HEK293 (cell line): ENCODE data around the gene LPCAT2.

Experiments
- CTCF ChIA-PET: fragments of 350-600 bp; formaldehyde crosslinking; extraction: SDS; loops from one replicate; lab custom pipeline; 2021; ENCODE audit warnings: antibody characterized with exemption; lab: Yijun Ruan, JAX
- POLR2A ChIA-PET: fragments of 300-600 bp; formaldehyde crosslinking; extraction: SDS; loops from one replicate; lab custom pipeline; 2020; ENCODE audit warnings: antibody characterized with exemption, inconsistent platforms; lab: Yijun Ruan, JAX
- H3K27ac ChIP-seq: fragments of 200-500 bp; sonication (Bioruptor generic); 2 replicates; pipeline ENCODE4 v1.5.1; 2014; ENCODE audit warnings: low read depth, low read length, control low read depth, inconsistent platforms; ENCODE audit errors: extremely low read depth
- H3K36me3 ChIP-seq, 2 experiments: fragments of 200-500 bp in 1 of 2; sonication (Bioruptor generic) in 1 of 2; 1 replicate in 1 of 2; 2 replicates in 1 of 2; pipeline ENCODE4 v1.5.1; 2014 to 2017; ENCODE audit warnings: inconsistent platforms in 2 of 2, low read length in 2 of 2; ENCODE audit not compliant: control insufficient read depth in 2 of 2, insufficient read depth in 1 of 2
- H3K4me1 ChIP-seq: fragments of 200-500 bp; sonication (Bioruptor generic); 2 replicates; pipeline ENCODE4 v1.5.1; 2014; ENCODE audit warnings: mild to moderate bottlenecking, low read length, inconsistent platforms; ENCODE audit not compliant: control insufficient read depth, insufficient read depth
- H3K4me3 ChIP-seq: 2 replicates; pipeline ENCODE4 v1.5.1; 2011; ENCODE audit warnings: low read depth, mild to moderate bottlenecking, control low read depth, low read length, moderate library complexity
- H3K9me3 ChIP-seq: fragments of 200-500 bp; sonication (Bioruptor generic); 2 replicates; pipeline ENCODE4 v1.5.1; 2014; ENCODE audit warnings: low read depth, low read length, inconsistent platforms; ENCODE audit not compliant: control insufficient read depth, insufficient read depth
- BCL11A ChIP-seq: fragments of 450-650 bp; formaldehyde crosslinking; IDR thresholded peaks from 2 replicates; pipeline ENCODE4 v1.5.1; 2016; ENCODE audit warnings: low read depth, missing biosample characterization, missing genetic modification characterization
- GLI2 ChIP-seq: fragments of 450-650 bp; formaldehyde crosslinking; IDR thresholded peaks from 2 replicates; pipeline ENCODE4; 2017; ENCODE audit warnings: missing biosample characterization, missing genetic modification characterization, low read depth, borderline replicate concordance
- REPIN1 ChIP-seq: fragments of 450-650 bp; formaldehyde crosslinking; IDR thresholded peaks from 2 replicates; pipeline ENCODE4 v1.5.1; 2017; ENCODE audit warnings: missing biosample characterization, missing genetic modification characterization, low read depth
- ZFP69B ChIP-seq: fragments of 450-650 bp; formaldehyde crosslinking; IDR thresholded peaks from 2 replicates; pipeline ENCODE4 v1.5.1; 2016; ENCODE audit warnings: missing biosample characterization, missing genetic modification characterization
- ZNF16 ChIP-seq: fragments of 450-650 bp; formaldehyde crosslinking; IDR thresholded peaks from 2 replicates; pipeline ENCODE4 v1.5.1; 2016; ENCODE audit warnings: low read depth, missing biosample characterization, missing genetic modification characterization
- ZNF239 ChIP-seq: fragments of 450-650 bp; formaldehyde crosslinking; IDR thresholded peaks from 2 replicates; pipeline ENCODE4 v1.5.1; 2016; ENCODE audit warnings: missing biosample characterization, missing genetic modification characterization
- ZNF24 ChIP-seq: fragments of 450-650 bp; formaldehyde crosslinking; IDR thresholded peaks from 2 replicates; pipeline ENCODE4 v1.5.1; 2016; ENCODE audit warnings: missing biosample characterization, missing genetic modification characterization
- ZNF311 ChIP-seq: fragments of 450-650 bp; formaldehyde crosslinking; IDR thresholded peaks from 2 replicates; pipeline ENCODE4 v1.5.1; 2017; ENCODE audit warnings: missing biosample characterization, missing genetic modification characterization, borderline replicate concordance
- ZNF335 ChIP-seq: fragments of 450-650 bp; formaldehyde crosslinking; conservative IDR thresholded peaks from 2 replicates; pipeline ENCODE4 v1.5.1; 2016; ENCODE audit warnings: missing biosample characterization, missing genetic modification characterization
- ZNF341 ChIP-seq: fragments of 450-650 bp; formaldehyde crosslinking; IDR thresholded peaks from 2 replicates; pipeline ENCODE4; 2016; ENCODE audit warnings: low read depth, missing biosample characterization, missing genetic modification characterization
- ZNF37A ChIP-seq: fragments of 450-650 bp; IDR thresholded peaks from 2 replicates; pipeline ENCODE4 v1.5.1; 2018; ENCODE audit warnings: missing biosample characterization, missing genetic modification characterization
- ZNF391 ChIP-seq: fragments of 450-650 bp; formaldehyde crosslinking; IDR thresholded peaks from 2 replicates; pipeline ENCODE4 v1.5.1; 2016; ENCODE audit warnings: low read depth, missing biosample characterization, missing genetic modification characterization, borderline replicate concordance
- ZNF701 ChIP-seq: fragments of 450-650 bp; formaldehyde crosslinking; IDR thresholded peaks from 2 replicates; pipeline ENCODE4 v1.5.1; 2016; ENCODE audit warnings: missing biosample characterization, missing genetic modification characterization
- ZNF785 ChIP-seq: fragments of 450-650 bp; formaldehyde crosslinking; IDR thresholded peaks from 2 replicates; pipeline ENCODE4 v1.5.1; 2016; ENCODE audit warnings: missing biosample characterization, missing genetic modification characterization
- ZNF837 ChIP-seq: fragments of 450-650 bp; formaldehyde crosslinking; IDR thresholded peaks from 2 replicates; pipeline ENCODE4 v1.5.1; 2016; ENCODE audit warnings: missing biosample characterization, missing genetic modification characterization
- TF ChIP-seq, protein P1 (sequence below): fragments of 450-650 bp; formaldehyde crosslinking; IDR thresholded peaks from 2 replicates; pipeline ENCODE4 v1.5.1; 2016; ENCODE audit warnings: missing biosample characterization, missing genetic modification characterization
- TF ChIP-seq, protein P2 (sequence below): sonication (generic); formaldehyde crosslinking; IDR thresholded peaks from 2 replicates; pipeline ENCODE4 v1.8.1; 2022; ENCODE audit warnings: mild to moderate bottlenecking, moderate library complexity, missing genetic modification reagents
- TF ChIP-seq, protein P3 (sequence below): fragments of 450-650 bp; formaldehyde crosslinking; IDR thresholded peaks from 2 replicates; pipeline ENCODE4 v1.5.1; 2016; ENCODE audit warnings: missing biosample characterization, missing genetic modification characterization
- TF ChIP-seq, protein P4 (sequence below): fragments of 450-650 bp; formaldehyde crosslinking; IDR thresholded peaks from 2 replicates; pipeline ENCODE4 v1.5.1; 2017; ENCODE audit warnings: missing biosample characterization, missing genetic modification characterization

Gene LPCAT2

DNA sequence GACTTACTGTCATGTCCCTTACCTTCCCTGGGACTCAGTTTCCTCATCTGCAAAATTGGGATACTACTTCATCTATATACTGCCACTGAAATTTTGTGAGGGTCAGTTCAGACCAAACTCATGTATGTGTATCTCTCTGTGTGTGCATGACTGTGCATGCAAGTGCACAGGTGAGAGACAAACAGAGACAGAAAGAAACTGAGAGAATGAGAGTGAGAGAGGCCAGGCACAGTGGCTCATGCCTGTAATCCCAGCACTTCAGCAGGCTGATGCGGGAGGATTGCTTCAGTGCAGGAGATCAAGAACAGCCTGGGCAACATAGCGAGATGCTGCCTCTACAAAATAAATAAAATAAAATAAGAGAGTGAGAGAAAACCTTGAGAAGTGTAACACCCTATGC, 114.8 kb downstream of the LPCAT2 start:
- H3K4me3 ChIP-seq, result no peak overlapping the region
- no peaks in the 10 kb centered on the region for H3K9me3 ChIP-seq
- CTCF ChIA-PET, result interaction anchor here (0.8 kb wide), 1 partner anchor 18 kb away, joined by 4 read pairs; no protein-coding TSS in a partner anchor
- TF ChIP-seq ZNF37A (no peak), BCL11A (tag by site-specific recombination) (no peak), ZNF335 (tag by site-specific recombination) (no peak), GLI2 (tag by site-specific recombination) (no peak), ZNF16 (tag by site-specific recombination) (no peak), ZNF837 (tag by site-specific recombination) (no peak), ZNF24 (tag by site-specific recombination) (no peak), REPIN1 (tag by site-specific recombination) (no peak), ZNF391 (tag by site-specific recombination) (no peak), ZFP69B (tag by site-specific recombination) (no peak)
- TF ChIP-seq, protein P1, sequence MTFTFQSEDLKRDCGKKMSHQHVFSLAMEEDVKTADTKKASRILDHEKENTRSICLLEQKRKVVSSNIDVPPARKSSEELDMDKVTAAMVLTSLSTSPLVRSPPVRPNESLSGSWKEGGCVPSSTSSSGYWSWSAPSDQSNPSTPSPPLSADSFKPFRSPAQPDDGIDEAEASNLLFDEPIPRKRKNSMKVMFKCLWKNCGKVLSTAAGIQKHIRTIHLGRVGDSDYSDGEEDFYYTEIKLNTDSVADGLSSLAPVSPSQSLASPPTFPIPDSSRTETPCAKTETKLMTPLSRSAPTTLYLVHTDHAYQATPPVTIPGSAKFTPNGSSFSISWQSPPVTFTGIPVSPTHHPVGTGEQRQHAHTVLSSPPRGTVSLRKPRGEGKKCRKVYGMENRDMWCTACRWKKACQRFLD, result no peak
- TF ChIP-seq, protein P2, sequence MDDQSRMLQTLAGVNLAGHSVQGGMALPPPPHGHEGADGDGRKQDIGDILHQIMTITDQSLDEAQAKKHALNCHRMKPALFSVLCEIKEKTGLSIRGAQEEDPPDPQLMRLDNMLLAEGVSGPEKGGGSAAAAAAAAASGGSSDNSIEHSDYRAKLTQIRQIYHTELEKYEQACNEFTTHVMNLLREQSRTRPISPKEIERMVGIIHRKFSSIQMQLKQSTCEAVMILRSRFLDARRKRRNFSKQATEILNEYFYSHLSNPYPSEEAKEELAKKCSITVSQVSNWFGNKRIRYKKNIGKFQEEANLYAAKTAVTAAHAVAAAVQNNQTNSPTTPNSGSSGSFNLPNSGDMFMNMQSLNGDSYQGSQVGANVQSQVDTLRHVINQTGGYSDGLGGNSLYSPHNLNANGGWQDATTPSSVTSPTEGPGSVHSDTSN (CRISPR knock-in tag), result no peak
- TF ChIP-seq, protein P3, sequence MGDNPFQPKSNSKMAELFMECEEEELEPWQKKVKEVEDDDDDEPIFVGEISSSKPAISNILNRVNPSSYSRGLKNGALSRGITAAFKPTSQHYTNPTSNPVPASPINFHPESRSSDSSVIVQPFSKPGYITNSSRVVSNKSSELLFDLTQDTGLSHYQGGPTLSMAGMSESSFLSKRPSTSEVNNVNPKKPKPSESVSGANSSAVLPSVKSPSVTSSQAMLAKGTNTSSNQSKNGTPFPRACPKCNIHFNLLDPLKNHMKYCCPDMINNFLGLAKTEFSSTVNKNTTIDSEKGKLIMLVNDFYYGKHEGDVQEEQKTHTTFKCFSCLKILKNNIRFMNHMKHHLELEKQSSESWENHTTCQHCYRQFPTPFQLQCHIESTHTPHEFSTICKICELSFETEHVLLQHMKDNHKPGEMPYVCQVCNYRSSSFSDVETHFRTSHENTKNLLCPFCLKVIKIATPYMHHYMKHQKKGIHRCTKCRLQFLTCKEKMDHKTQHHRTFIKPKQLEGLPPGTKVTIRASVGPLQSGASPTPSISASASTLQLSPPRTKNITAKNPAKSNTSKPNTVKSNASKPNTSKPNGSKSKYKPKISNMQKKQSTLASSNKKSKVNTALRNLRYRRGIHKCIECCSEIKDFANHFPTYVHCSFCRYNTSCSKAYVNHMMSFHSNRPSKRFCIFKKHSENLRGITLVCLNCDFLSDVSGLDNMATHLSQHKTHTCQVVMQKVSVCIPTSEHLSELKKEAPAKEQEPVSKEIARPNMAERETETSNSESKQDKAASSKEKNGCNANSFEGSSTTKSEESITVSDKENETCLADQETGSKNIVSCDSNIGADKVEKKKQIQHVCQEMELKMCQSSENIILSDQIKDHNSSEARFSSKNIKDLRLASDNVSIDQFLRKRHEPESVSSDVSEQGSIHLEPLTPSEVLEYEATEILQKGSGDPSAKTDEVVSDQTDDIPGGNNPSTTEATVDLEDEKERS, result no peak
- TF ChIP-seq, protein P4, sequence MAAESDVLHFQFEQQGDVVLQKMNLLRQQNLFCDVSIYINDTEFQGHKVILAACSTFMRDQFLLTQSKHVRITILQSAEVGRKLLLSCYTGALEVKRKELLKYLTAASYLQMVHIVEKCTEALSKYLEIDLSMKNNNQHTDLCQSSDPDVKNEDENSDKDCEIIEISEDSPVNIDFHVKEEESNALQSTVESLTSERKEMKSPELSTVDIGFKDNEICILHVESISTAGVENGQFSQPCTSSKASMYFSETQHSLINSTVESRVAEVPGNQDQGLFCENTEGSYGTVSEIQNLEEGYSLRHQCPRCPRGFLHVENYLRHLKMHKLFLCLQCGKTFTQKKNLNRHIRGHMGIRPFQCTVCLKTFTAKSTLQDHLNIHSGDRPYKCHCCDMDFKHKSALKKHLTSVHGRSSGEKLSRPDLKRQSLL (tag by site-specific recombination), result no peak
- H3K27ac ChIP-seq, result no peak overlapping the region
- POLR2A ChIA-PET, result no interaction called here
- H3K4me1 ChIP-seq, result no peaks in the 10 kb centered on the region
- H3K36me3 ChIP-seq, result no peaks in the 10 kb centered on the region

DNA sequence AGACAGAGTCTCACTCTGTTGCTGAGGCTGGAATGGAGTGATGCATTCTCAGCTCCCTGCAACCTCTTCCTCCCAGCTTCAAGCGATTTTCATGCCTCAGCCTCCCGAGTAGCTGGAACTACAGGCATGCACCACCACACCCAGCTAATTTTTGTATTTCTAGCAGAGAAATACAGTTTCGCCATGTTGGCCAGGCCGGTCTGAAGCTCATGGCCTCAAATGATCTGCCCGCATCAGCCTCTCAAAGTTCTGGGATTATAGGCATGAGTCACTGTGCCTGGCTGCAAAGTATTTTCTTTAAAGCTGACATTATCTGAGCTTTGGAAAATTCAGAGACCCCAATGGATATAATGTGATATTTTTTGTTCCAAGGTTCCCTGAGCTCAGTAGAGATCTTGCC, 115.8 kb downstream of the LPCAT2 start:
- H3K4me3 ChIP-seq, result no peak overlapping the region
- CTCF ChIA-PET, result interaction anchor here (0.6 to 1.4 kb wide), 4 partner anchors 37 to 160 kb away, joined by 3 to 7 read pairs (median 3); no protein-coding TSS in a partner anchor
- TF ChIP-seq ZNF239 (tag by site-specific recombination), result no peak
- TF ChIP-seq ZNF311 (tag by site-specific recombination), result no peak
- TF ChIP-seq ZNF341, result no peak
- no peak for TF ChIP-seq ZNF701 (tag by site-specific recombination)
- TF ChIP-seq ZNF785, result no peak
- TF ChIP-seq, all 188 proteins: peak for 0
- no peak overlapping the region for H3K27ac ChIP-seq
- no peaks in the 10 kb centered on the region for H3K4me1 ChIP-seq
- H3K9me3 ChIP-seq, result no peaks in the 10 kb centered on the region
- POLR2A ChIA-PET, result no interaction called here
- H3K36me3 ChIP-seq, result no peaks in the 10 kb centered on the region
